ENCODE results near the gene TTC16. TPM values are rescaled to one million over a fixed set of nuclear protein-coding genes. Genes with fewer than 3 reads are reported as not detected.

Gene TTC16
- total RNA-seq, 1 donor from 2014 or later: not detected

DNA sequence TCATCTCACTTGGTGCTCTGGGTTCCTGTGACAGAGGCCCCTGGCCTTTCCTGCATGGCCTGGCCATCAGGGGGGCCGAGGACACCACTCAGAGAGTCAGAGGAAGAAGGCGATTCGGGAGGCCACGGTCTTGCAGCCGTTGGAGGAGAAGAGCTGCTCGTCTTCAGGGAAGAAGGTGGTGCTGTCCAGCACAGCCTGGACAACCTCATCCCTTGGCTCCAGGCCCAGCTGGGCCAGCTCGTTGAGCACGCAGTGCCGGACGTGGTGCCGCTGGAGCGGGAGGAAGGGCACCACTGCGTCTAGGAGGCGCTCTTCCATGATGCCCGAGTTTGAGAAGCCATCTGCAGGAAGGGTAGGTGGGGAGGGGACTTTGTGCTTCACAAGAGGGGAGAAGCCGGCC, 16.1 kb downstream of the TTC16 start:
- TF ChIP-seq, protein P1, sequence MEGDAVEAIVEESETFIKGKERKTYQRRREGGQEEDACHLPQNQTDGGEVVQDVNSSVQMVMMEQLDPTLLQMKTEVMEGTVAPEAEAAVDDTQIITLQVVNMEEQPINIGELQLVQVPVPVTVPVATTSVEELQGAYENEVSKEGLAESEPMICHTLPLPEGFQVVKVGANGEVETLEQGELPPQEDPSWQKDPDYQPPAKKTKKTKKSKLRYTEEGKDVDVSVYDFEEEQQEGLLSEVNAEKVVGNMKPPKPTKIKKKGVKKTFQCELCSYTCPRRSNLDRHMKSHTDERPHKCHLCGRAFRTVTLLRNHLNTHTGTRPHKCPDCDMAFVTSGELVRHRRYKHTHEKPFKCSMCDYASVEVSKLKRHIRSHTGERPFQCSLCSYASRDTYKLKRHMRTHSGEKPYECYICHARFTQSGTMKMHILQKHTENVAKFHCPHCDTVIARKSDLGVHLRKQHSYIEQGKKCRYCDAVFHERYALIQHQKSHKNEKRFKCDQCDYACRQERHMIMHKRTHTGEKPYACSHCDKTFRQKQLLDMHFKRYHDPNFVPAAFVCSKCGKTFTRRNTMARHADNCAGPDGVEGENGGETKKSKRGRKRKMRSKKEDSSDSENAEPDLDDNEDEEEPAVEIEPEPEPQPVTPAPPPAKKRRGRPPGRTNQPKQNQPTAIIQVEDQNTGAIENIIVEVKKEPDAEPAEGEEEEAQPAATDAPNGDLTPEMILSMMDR (IDR thresholded peaks at IDR 0.05): no peak
- Mint-ChIP-seq H3K27ac (ENCODE audit: unreplicated experiment) (no peak overlapping the region), H3K27me3 (ENCODE audit: unreplicated experiment) (no peaks in the 10 kb centered on the region), H3K4me3 (ENCODE audit: unreplicated experiment) (no peak overlapping the region), H3K9me3 (ENCODE audit: unreplicated experiment) (no peaks in the 10 kb centered on the region), H3K4me1 (ENCODE audit: unreplicated experiment) (peaks cover 11% of the 10 kb centered on the region), H3K36me3 (ENCODE audit: unreplicated experiment) (no peaks in the 10 kb centered on the region)
- DNase-seq (ENCODE audit: extremely low spot score, unreplicated experiment): no peak

DNA sequence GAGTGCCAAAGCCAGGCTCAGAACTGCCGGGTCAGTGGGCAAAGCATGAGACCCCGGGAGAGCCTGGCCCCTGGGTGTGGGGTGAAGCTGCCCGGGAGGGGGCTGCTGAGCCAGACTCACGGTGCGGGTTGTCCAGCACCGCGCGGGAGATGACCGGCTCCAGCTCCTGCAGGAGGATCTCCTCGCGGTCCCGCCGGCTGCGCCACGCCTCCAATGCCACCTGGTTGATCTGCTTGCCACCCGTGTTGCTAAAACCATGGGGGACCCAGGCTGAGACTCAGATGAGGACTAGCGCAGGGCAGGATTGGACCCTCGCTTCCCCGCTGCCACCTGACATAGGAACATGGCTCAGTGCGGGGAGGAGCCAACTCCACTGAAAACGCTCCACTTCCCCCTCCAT, 16.6 kb downstream of the TTC16 start:
- DNase-seq (ENCODE audit: extremely low spot score, unreplicated experiment): no peak
- TF ChIP-seq, protein P1 (IDR thresholded peaks at IDR 0.05): no peak
- H3K4me3 Mint-ChIP-seq (ENCODE audit: unreplicated experiment): no peak overlapping the region
- H3K4me1 Mint-ChIP-seq (ENCODE audit: unreplicated experiment): peaks cover 11% of the 10 kb centered on the region
- H3K9me3 Mint-ChIP-seq (ENCODE audit: unreplicated experiment): no peaks in the 10 kb centered on the region
- no peaks in the 10 kb centered on the region for H3K36me3 Mint-ChIP-seq (ENCODE audit: unreplicated experiment)
- H3K27me3 Mint-ChIP-seq (ENCODE audit: unreplicated experiment): no peaks in the 10 kb centered on the region
- H3K27ac Mint-ChIP-seq (ENCODE audit: unreplicated experiment): no peak overlapping the region

DNA sequence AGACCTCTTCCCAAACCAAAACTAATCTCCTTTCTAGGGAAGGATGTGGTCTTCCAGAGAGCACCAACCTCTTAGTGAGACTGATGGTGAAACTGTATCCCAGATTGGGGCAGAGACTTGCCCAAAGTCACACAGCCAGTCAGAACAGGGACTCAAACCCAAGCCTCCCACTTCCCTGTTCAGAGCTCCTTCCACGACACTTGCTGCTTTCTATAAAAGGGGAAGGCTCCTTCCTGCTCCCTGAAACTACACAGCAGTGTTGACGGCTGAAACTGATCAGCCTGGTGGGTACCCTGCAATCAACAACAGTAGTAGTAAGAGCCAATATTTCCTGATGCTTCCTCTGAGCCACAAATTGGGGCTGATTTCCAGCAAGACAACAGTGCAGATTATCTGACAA, 17.7 kb downstream of the TTC16 start:
- peak overlapping the region; percentile 33 for H3K4me3 Mint-ChIP-seq (ENCODE audit: unreplicated experiment)
- TF ChIP-seq, protein P1 (IDR thresholded peaks at IDR 0.05): no peak
- peak overlapping the region; percentile 23 for H3K27ac Mint-ChIP-seq (ENCODE audit: unreplicated experiment)
- no peaks in the 10 kb centered on the region for H3K27me3 Mint-ChIP-seq (ENCODE audit: unreplicated experiment)
- H3K36me3 Mint-ChIP-seq (ENCODE audit: unreplicated experiment): peaks cover 3% of the 10 kb centered on the region
- peaks cover 11% of the 10 kb centered on the region for H3K4me1 Mint-ChIP-seq (ENCODE audit: unreplicated experiment)
- no peak for DNase-seq (ENCODE audit: extremely low spot score, unreplicated experiment)
- no peaks in the 10 kb centered on the region for H3K9me3 Mint-ChIP-seq (ENCODE audit: unreplicated experiment)

DNA sequence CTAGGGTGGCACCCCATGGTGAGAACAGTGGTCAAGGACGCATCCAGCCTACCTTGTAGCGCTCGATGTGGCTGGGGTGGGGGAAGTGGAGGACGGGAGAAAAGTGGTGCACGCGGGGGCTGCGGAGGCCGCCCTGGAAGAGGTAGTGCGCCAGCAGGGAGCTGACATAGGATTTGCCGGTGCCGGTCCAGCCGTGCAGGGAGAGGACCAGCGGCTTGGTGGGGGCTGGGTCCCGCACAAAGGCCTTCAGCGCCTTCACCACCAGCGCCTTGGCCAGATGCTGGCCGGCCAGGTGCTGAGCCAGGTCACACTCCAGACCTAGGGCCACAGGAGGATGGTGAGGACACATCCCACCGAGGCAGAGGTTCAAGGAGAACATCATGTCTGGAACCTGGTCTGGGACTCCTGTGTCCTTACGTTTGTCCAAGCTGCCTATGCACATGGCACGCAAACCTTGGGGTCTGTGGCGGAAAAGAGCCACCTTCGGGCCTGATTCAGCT, 18.4 kb downstream of the TTC16 start:
- TF ChIP-seq, protein P1 (IDR thresholded peaks at IDR 0.05): no peak
- H3K27me3 Mint-ChIP-seq (ENCODE audit: unreplicated experiment): no peaks in the 10 kb centered on the region
- DNase-seq (ENCODE audit: extremely low spot score, unreplicated experiment): no peak
- peak overlapping the region; percentile 59 for H3K27ac Mint-ChIP-seq (ENCODE audit: unreplicated experiment)
- H3K4me1 Mint-ChIP-seq (ENCODE audit: unreplicated experiment): peaks cover 11% of the 10 kb centered on the region
- H3K36me3 Mint-ChIP-seq (ENCODE audit: unreplicated experiment): peaks cover 6% of the 10 kb centered on the region
- no peaks in the 10 kb centered on the region for H3K9me3 Mint-ChIP-seq (ENCODE audit: unreplicated experiment)
- H3K4me3 Mint-ChIP-seq (ENCODE audit: unreplicated experiment): peak overlapping the region; percentile 78

DNA sequence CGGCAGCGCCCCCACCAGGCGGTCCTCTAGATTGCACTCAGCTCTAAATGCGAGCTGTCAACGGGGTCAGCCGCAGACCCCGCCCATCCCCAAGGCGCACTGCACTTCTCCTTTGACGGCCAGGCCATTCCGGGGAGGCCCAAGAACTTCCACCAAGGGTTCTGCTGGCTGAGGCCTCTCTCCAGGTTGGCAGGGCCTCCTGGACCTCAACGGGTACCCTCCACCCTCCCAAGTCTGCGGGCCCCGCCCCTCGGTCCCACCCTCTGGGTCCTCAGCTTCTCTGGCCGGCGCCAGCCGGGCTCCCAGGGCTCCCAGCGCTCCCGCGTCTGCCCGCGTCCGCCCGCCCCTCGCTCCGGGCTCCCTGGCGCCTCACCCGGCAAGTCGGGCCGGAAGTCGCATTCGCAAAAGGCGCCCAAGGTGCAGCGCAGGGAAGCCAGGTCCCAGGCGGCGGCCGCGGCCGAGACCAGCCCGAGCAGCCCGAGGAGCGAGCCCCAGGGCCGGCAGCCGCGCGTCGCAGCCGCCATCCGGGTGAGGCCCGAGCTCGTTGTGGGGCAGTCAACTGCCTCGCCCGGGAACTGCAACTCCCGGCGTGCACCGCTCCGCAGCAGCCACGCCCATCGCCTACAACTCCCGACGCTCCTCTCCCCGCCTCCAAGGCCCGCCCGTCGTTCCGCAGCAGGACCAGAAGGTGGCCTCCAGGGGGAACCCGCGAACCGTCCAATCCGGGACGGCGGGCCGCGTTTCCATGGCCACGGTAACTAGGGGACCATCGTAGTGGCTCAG, 19.1 kb downstream of the TTC16 start, which contains the start of gene TOR2A:
TSS of gene TOR2A (minus strand) at position 548 of the 783 bp plus-strand sequence. CDS start at position 524, 24 bp downstream.
- Mint-ChIP-seq H3K27me3 (ENCODE audit: unreplicated experiment) (no peaks in the 10 kb centered on the region), H3K4me3 (ENCODE audit: unreplicated experiment) (peak within 1 kb of the TSS; percentile 78), H3K4me1 (ENCODE audit: unreplicated experiment) (peaks cover 11% of the 10 kb centered on the region), H3K27ac (ENCODE audit: unreplicated experiment) (peak within 1 kb of the TSS; percentile 84), H3K9me3 (ENCODE audit: unreplicated experiment) (no peaks in the 10 kb centered on the region), H3K36me3 (ENCODE audit: unreplicated experiment) (peaks cover 6% of the 10 kb centered on the region)
- TF ChIP-seq, protein P1 (IDR thresholded peaks at IDR 0.05): peak; percentile 98
- DNase-seq (ENCODE audit: extremely low spot score, unreplicated experiment): peak; percentile 99

Measured in osteocyte (in vitro differentiated cells).